ENCODE data around the gene RRAGC. TPM values are rescaled to one million over a fixed set of nuclear protein-coding genes. Genes with fewer than 3 reads are reported as not detected.

The RRAGC gene, protein sequence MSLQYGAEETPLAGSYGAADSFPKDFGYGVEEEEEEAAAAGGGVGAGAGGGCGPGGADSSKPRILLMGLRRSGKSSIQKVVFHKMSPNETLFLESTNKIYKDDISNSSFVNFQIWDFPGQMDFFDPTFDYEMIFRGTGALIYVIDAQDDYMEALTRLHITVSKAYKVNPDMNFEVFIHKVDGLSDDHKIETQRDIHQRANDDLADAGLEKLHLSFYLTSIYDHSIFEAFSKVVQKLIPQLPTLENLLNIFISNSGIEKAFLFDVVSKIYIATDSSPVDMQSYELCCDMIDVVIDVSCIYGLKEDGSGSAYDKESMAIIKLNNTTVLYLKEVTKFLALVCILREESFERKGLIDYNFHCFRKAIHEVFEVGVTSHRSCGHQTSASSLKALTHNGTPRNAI
- total RNA-seq, result 21.0 and 24.1 TPM in 2 replicates
- long read RNA-seq, partial matches to known transcripts, result 0 of 6 reads
- long read RNA-seq, other reads (novel, unspliced or antisense), result 5 of 6 reads

- H3K9me3 Mint-ChIP-seq, result no peaks in the 10 kb centered on the region
- no peaks in the 10 kb centered on the region for H3K36me3 Mint-ChIP-seq (ENCODE audit: low read depth)
- peak within 1 kb of the TSS; percentile 4 for H3K27ac Mint-ChIP-seq (ENCODE audit: unreplicated experiment)
- TF ChIP-seq, protein P1, sequence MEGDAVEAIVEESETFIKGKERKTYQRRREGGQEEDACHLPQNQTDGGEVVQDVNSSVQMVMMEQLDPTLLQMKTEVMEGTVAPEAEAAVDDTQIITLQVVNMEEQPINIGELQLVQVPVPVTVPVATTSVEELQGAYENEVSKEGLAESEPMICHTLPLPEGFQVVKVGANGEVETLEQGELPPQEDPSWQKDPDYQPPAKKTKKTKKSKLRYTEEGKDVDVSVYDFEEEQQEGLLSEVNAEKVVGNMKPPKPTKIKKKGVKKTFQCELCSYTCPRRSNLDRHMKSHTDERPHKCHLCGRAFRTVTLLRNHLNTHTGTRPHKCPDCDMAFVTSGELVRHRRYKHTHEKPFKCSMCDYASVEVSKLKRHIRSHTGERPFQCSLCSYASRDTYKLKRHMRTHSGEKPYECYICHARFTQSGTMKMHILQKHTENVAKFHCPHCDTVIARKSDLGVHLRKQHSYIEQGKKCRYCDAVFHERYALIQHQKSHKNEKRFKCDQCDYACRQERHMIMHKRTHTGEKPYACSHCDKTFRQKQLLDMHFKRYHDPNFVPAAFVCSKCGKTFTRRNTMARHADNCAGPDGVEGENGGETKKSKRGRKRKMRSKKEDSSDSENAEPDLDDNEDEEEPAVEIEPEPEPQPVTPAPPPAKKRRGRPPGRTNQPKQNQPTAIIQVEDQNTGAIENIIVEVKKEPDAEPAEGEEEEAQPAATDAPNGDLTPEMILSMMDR (conservative IDR thresholded peaks at IDR 0.05), result no peak
- DNase-seq (ENCODE audit: low read depth, low spot score), result peak; percentile 96
- H3K4me1 Mint-ChIP-seq, result peaks cover 57% of the 10 kb centered on the region
- no peaks in the 10 kb centered on the region for H3K27me3 Mint-ChIP-seq (ENCODE audit: low read depth)
- H3K4me3 Mint-ChIP-seq, result peak within 1 kb of the TSS; percentile 93
Observed at GRCh38 chr1:38859561-38860453, at the start of gene RRAGC. TSS of gene RRAGC (minus strand) at chr1:38859772. CDS start at chr1:38859646, 126 bp downstream.

- H3K27me3 Mint-ChIP-seq (ENCODE audit: low read depth), result no peaks in the 10 kb centered on the region
- peaks cover 4% of the 10 kb centered on the region for H3K9me3 Mint-ChIP-seq
- TF ChIP-seq, protein P1 (conservative IDR thresholded peaks at IDR 0.05), result no peak
- DNase-seq (ENCODE audit: low read depth, low spot score), result no peak
- no peak overlapping the region for H3K27ac Mint-ChIP-seq (ENCODE audit: unreplicated experiment)
- no peak overlapping the region for H3K4me3 Mint-ChIP-seq
- H3K4me1 Mint-ChIP-seq, result no peaks in the 10 kb centered on the region
- peaks cover 7% of the 10 kb centered on the region for H3K36me3 Mint-ChIP-seq (ENCODE audit: low read depth)
Observed at GRCh38 chr1:38908821-38909220, 49.2 kb upstream of the RRAGC start.

DNA sequence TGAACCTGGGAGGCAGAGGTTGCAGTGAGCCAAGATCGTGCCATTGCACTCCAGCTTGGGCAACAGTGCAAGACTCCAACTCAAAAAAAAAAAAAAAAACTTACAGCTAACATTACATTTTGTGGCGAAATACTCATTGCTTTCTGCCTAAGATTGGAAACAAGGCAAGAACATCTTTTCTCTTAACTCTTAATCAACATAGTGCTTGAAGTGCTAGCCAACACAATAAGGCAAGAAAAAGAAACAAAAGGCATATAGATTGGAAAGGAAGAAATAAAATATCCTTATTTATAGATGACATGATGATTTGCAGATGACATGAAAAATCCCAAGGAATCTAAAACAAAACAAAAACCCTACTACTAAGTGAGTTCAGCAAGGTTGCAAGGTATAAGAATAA, 46.4 kb upstream of the RRAGC start:
- H3K9me3 Mint-ChIP-seq, result peaks cover 4% of the 10 kb centered on the region
- H3K27me3 Mint-ChIP-seq (ENCODE audit: low read depth), result no peaks in the 10 kb centered on the region
- no peaks in the 10 kb centered on the region for H3K4me1 Mint-ChIP-seq
- H3K27ac Mint-ChIP-seq (ENCODE audit: unreplicated experiment), result no peak overlapping the region
- no peak for DNase-seq (ENCODE audit: low read depth, low spot score)
- TF ChIP-seq, protein P1 (conservative IDR thresholded peaks at IDR 0.05), result no peak
- peaks cover 13% of the 10 kb centered on the region for H3K36me3 Mint-ChIP-seq (ENCODE audit: low read depth)
- no peak overlapping the region for H3K4me3 Mint-ChIP-seq

GRCh38 chr1:38899560-38899959, 40.0 kb upstream of the RRAGC start:
- Mint-ChIP-seq H3K27me3 (ENCODE audit: low read depth) (no peaks in the 10 kb centered on the region), H3K4me3 (no peak overlapping the region), H3K36me3 (ENCODE audit: low read depth) (peaks cover 6% of the 10 kb centered on the region), H3K4me1 (no peaks in the 10 kb centered on the region), H3K27ac (ENCODE audit: unreplicated experiment) (no peak overlapping the region), H3K9me3 (no peaks in the 10 kb centered on the region)
- DNase-seq (ENCODE audit: low read depth, low spot score), result no peak
- TF ChIP-seq, protein P1 (conservative IDR thresholded peaks at IDR 0.05), result no peak

- Mint-ChIP-seq H3K4me3 (no peak overlapping the region), H3K27me3 (ENCODE audit: low read depth) (no peaks in the 10 kb centered on the region), H3K4me1 (no peaks in the 10 kb centered on the region), H3K36me3 (ENCODE audit: low read depth) (peaks cover 4% of the 10 kb centered on the region), H3K9me3 (no peaks in the 10 kb centered on the region), H3K27ac (ENCODE audit: unreplicated experiment) (peak overlapping the region; percentile 23)
- no peak for DNase-seq (ENCODE audit: low read depth, low spot score)
- TF ChIP-seq, protein P1 (conservative IDR thresholded peaks at IDR 0.05), result no peak
Observed at GRCh38 chr1:38898653-38899230, 39.2 kb upstream of the RRAGC start.
